ENCODE data around the gene NPRL2. TPM values are rescaled to one million over a fixed set of nuclear protein-coding genes. Genes with fewer than 3 reads are reported as not detected.

The NPRL2 gene
- total RNA-seq, 2 donors from 2014 or later, result 22.8 to 32.1 TPM

DNA sequence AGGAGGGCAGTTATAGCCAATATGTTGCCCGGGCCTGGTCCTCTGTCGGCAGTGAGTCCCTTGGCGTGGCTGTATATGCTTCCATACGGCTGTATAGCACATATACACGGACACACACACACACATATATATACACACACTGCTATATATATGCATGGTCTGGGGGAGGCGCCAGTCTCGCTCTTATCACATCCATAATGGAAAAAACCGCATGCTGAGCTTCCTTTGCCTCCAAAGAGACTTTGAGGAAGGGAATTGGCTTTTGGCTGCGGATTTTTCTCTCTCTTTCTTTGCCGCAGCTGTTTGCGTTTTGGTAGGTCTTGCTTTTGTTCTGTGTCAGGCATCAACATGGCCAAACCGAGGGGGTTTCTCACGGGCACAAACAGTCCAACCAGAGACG lies 20.0 kb upstream of the NPRL2 start:
- Histone ChIP-seq H3K27ac (no peak overlapping the region), H3K9me3 (no peaks in the 10 kb centered on the region), H3K4me3 (no peak overlapping the region), H3K27me3 (replicated peaks; ENCODE audit: insufficient read depth) (no peaks in the 10 kb centered on the region), H3K36me3 (no peaks in the 10 kb centered on the region), H3K4me1 (replicated peaks) (peaks cover 2% of the 10 kb centered on the region)
- DNase-seq (ENCODE audit: low spot score), result no peak
- TF ChIP-seq POLR2A (IDR thresholded peaks at IDR 0.05) (no peak), POLR2AphosphoS5 (IDR thresholded peaks at IDR 0.05) (no peak)
- 60% methylated on average over 14 of the region's 14 CpGs for WGBS
- intact Hi-C loops (cut with DNase I), result no loop called here

- intact Hi-C loops (cut with DNase I), result no loop called here
- TF ChIP-seq POLR2AphosphoS5 (IDR thresholded peaks at IDR 0.05) (no peak), POLR2A (IDR thresholded peaks at IDR 0.05) (no peak), CTCF (IDR thresholded peaks at IDR 0.05) (no peak)
These were observed 18.6 kb upstream of the NPRL2 start for GRCh38 chr3:50369012-50369670.

GRCh38 chr3:50365842-50366220 lies 15.3 kb upstream of the NPRL2 start:
- no peaks in the 10 kb centered on the region for H3K9me3 ChIP-seq
- TF ChIP-seq CTCF (IDR thresholded peaks at IDR 0.05) (no peak), POLR2AphosphoS5 (IDR thresholded peaks at IDR 0.05) (no peak), POLR2A (IDR thresholded peaks at IDR 0.05) (no peak)
- H3K27ac ChIP-seq, result peak overlapping the region in 1 of 2 donors; percentile 63
- intact Hi-C loops (cut with DNase I), result no loop called here
- peaks cover 11% of the 10 kb centered on the region for H3K4me1 ChIP-seq (replicated peaks)
- H3K36me3 ChIP-seq, result no peaks in the 10 kb centered on the region
- peak overlapping the region; percentile 43 to 56 for H3K4me3 ChIP-seq
- 56% methylated on average over 5 of the region's 5 CpGs for WGBS
- no peak for DNase-seq (ENCODE audit: low spot score)
- no peaks in the 10 kb centered on the region for H3K27me3 ChIP-seq (replicated peaks; ENCODE audit: insufficient read depth)

More at GRCh38 chr3:50369012-50369670, 18.6 kb upstream of the NPRL2 start:
- H3K27me3 ChIP-seq (replicated peaks; ENCODE audit: insufficient read depth), result no peaks in the 10 kb centered on the region
- H3K36me3 ChIP-seq, result no peaks in the 10 kb centered on the region
- WGBS, result 70% methylated on average over 9 of the region's 9 CpGs
- H3K4me1 ChIP-seq (replicated peaks), result peaks cover 11% of the 10 kb centered on the region
- DNase-seq (ENCODE audit: low spot score), result no peak
- H3K27ac ChIP-seq, result no peak overlapping the region
- no peak overlapping the region for H3K4me3 ChIP-seq
- no peaks in the 10 kb centered on the region for H3K9me3 ChIP-seq

DNA sequence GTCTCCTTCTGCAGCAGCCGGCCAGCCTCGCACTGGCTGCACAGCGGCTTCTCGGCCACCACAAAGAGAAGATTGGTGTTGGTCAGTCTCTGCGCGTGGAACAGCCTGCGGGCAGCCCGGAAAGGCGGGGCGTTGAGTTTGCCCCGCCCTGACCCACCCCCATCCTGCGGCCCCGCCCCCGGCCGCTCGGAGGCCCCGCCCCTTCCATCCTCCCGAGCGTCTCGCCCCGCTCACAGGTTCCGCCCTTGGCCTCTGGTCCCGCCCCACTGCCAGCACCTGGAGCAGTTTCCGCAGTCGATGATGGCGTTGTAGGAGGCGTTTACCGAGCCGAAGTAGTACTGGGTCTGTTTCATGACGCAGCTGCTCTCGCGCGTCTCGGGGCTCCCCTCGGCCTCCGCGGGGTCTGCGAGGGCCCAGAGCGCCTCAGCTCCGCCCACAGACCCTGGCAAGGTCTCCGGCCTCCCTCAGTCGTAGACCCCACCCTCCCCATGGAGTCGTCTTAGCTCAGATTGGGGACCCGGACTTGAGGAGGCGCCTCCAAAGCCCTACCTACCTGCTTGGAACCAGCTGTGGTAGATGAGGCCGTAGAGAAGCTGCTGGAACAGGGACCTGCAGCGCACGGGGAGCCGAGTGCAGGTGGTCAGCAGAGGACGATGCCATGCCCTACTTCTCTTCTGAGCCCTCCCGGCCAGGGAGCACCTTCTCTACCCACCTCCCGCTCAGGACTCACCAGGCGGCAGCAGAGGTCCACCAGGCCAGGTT lies 14.7 kb upstream of the NPRL2 start:
- intact Hi-C loops (cut with DNase I), result no loop called here
- TF ChIP-seq POLR2AphosphoS5 (IDR thresholded peaks at IDR 0.05) (peak; percentile 70), POLR2A (IDR thresholded peaks at IDR 0.05) (peak; percentile 85), CTCF (IDR thresholded peaks at IDR 0.05) (peak in 1 of 4 experiments; percentile 19)
- Histone ChIP-seq H3K4me3 (peak overlapping the region; percentile 43 to 56), H3K4me1 (replicated peaks) (peaks cover 11% of the 10 kb centered on the region), H3K9me3 (no peaks in the 10 kb centered on the region), H3K27ac (peak overlapping the region; percentile 63 to 79), H3K27me3 (replicated peaks; ENCODE audit: insufficient read depth) (no peaks in the 10 kb centered on the region), H3K36me3 (no peaks in the 10 kb centered on the region)
- WGBS, result 3% methylated on average over 44 of the region's 53 CpGs
- DNase-seq (ENCODE audit: low spot score), result peak; percentile 91

- peak overlapping the region; percentile 43 to 56 for H3K4me3 ChIP-seq
- peak overlapping the region; percentile 63 to 79 for H3K27ac ChIP-seq
- no peaks in the 10 kb centered on the region for H3K36me3 ChIP-seq
- WGBS, result 6% methylated on average over 32 of the region's 48 CpGs
- TF ChIP-seq POLR2A (IDR thresholded peaks at IDR 0.05) (no peak), CTCF (IDR thresholded peaks at IDR 0.05) (no peak), POLR2AphosphoS5 (IDR thresholded peaks at IDR 0.05) (no peak)
- peaks cover 11% of the 10 kb centered on the region for H3K4me1 ChIP-seq (replicated peaks)
- intact Hi-C loops (cut with DNase I), result no loop called here
- no peaks in the 10 kb centered on the region for H3K27me3 ChIP-seq (replicated peaks; ENCODE audit: insufficient read depth)
- DNase-seq (ENCODE audit: low spot score), result no peak
- H3K9me3 ChIP-seq, result no peaks in the 10 kb centered on the region
These were observed 14.1 kb upstream of the NPRL2 start for GRCh38 chr3:50364573-50365079.

Data from prostate gland (tissue), 2 donors.